Hepatocyte (in vitro differentiated cells): ENCODE results near the gene RPTOR. TPM values are rescaled to one million over a fixed set of nuclear protein-coding genes. Genes with fewer than 3 reads are reported as not detected.

Experiments
- DNase-seq: peaks from one replicate; pipeline ENCODE4 v3.0.0-alpha.2; 2016; ENCODE audit warnings: low spot score
- H2AFZ ChIP-seq: fragments of 200-600 bp; sonication (generic); 2 replicates; pipeline ENCODE4 v1.6.0; 2016; ENCODE audit warnings: antibody characterized with exemption, mild to moderate bottlenecking
- H3K27ac ChIP-seq: fragments of 200-600 bp; sonication (generic); 2 replicates; pipeline ENCODE4 v1.5.1; 2016; ENCODE audit warnings: mild to moderate bottlenecking
- H3K27me3 ChIP-seq: fragments of 200-600 bp; sonication (generic); 2 replicates; pipeline ENCODE4 v1.6.1; 2016
- H3K36me3 ChIP-seq: fragments of 200-600 bp; sonication (generic); replicated peaks from 2 replicates; pipeline ENCODE4 v1.5.1; 2016; ENCODE audit warnings: low read depth; ENCODE audit not compliant: insufficient read depth
- H3K4me1 ChIP-seq: fragments of 200-600 bp; sonication (generic); 2 replicates; pipeline ENCODE4 v1.5.1; 2016; ENCODE audit warnings: mild to moderate bottlenecking, moderate library complexity; ENCODE audit not compliant: insufficient read depth
- H3K4me2 ChIP-seq: fragments of 200-600 bp; sonication (generic); 2 replicates; pipeline ENCODE4 v1.6.0; 2016
- H3K4me3 ChIP-seq: fragments of 200-600 bp; sonication (generic); 2 replicates; pipeline ENCODE4 v1.5.1; 2016; ENCODE audit warnings: mild to moderate bottlenecking
- H3K79me2 ChIP-seq: fragments of 200-600 bp; sonication (generic); 2 replicates; pipeline ENCODE4 v1.6.0; 2017; ENCODE audit warnings: mild to moderate bottlenecking
- H3K9me2 ChIP-seq: fragments of 200-600 bp; sonication (generic); replicated peaks from 2 replicates; pipeline ENCODE4 v1.6.0; 2017; ENCODE audit warnings: mild to moderate bottlenecking; ENCODE audit not compliant: insufficient read depth
- H3K9me3 ChIP-seq: fragments of 200-600 bp; sonication (generic); 2 replicates; pipeline ENCODE4 v1.5.1; 2016; ENCODE audit warnings: low read depth, mild to moderate bottlenecking
- H4K20me1 ChIP-seq: fragments of 200-600 bp; sonication (generic); 2 replicates; pipeline ENCODE4 v1.6.0; 2016; ENCODE audit warnings: mild to moderate bottlenecking; ENCODE audit not compliant: insufficient read depth, poor library complexity, severe bottlenecking
- CTCF ChIP-seq: fragments of 200-600 bp; sonication (generic); IDR thresholded peaks from 2 replicates; pipeline ENCODE4 v1.5.1; 2016; ENCODE audit warnings: antibody characterized with exemption, mild to moderate bottlenecking; ENCODE audit not compliant: poor library complexity
- EZH2 ChIP-seq: fragments of 200-600 bp; sonication (generic); IDR thresholded peaks from 2 replicates; pipeline ENCODE4 v1.6.1; 2016; ENCODE audit warnings: antibody characterized with exemption, mild to moderate bottlenecking, borderline replicate concordance
- EZH2phosphoT487 ChIP-seq: fragments of 200-600 bp; sonication (generic); IDR thresholded peaks from one replicate; pipeline ENCODE4 v1.6.1; 2018; ENCODE audit warnings: antibody characterized with exemption, mild to moderate bottlenecking, low read depth, moderate library complexity; ENCODE audit not compliant: unreplicated experiment, severe bottlenecking
- WGBS: methylation state at CpG from one replicate; pipeline ENCODE4 v1.1.6; 2016; ENCODE audit warnings: low lambda C conversion rate; ENCODE audit errors: missing lambda C conversion rate; 5-methylcytosine and 5-hydroxymethylcytosine counted together
- polyA plus RNA-seq: library from polyadenylated mRNA; unstranded; fragments of >200 nt; fragmentation: Nextera tagmentation; extraction: Ambion mirVana; gene quantifications from 2 replicates; pipeline ENCODE4 v1.2.1, GENCODE V29; 2016
- total RNA-seq: library from RNA; depleted of rRNA; stranded (reverse); fragments of >200 nt; gene quantifications from 2 replicates; pipeline ENCODE4 v1.2.3, GENCODE V29; 2014

The RPTOR gene
- total and polyA plus RNA-seq, 2 experiments from 2014 or later, result 14.1 to 20.6 TPM

- Histone ChIP-seq H3K4me2 (no peak overlapping the region), H3K9me3 (no peaks in the 10 kb centered on the region), H3K79me2 (no peaks in the 10 kb centered on the region), H3K4me3 (no peak overlapping the region), H3K27ac (no peak overlapping the region), H3K36me3 (no peaks in the 10 kb centered on the region), H3K9me2 (no peaks in the 10 kb centered on the region), H4K20me1 (no peaks in the 10 kb centered on the region), H3K27me3 (no peaks in the 10 kb centered on the region), H2AFZ (no peak overlapping the region), H3K4me1 (no peaks in the 10 kb centered on the region)
- TF ChIP-seq EZH2 (no peak), CTCF (no peak), EZH2phosphoT487 (no peak)
- 92% methylated on average over 25 of the region's 25 CpGs for WGBS
- DNase-seq, result no peak
These were observed 299.9 kb downstream of the RPTOR start for GRCh38 chr17:80844418-80844990.

GRCh38 chr17:80845069-80845862 lies 300.6 kb downstream of the RPTOR start:
- Histone ChIP-seq H3K36me3 (no peaks in the 10 kb centered on the region), H3K79me2 (no peaks in the 10 kb centered on the region), H3K4me1 (no peaks in the 10 kb centered on the region), H4K20me1 (no peaks in the 10 kb centered on the region), H3K9me2 (no peaks in the 10 kb centered on the region), H2AFZ (no peak overlapping the region), H3K27ac (no peak overlapping the region), H3K27me3 (no peaks in the 10 kb centered on the region), H3K9me3 (no peaks in the 10 kb centered on the region), H3K4me2 (no peak overlapping the region), H3K4me3 (no peak overlapping the region)
- no peak for DNase-seq
- no peak for TF ChIP-seq EZH2
- TF ChIP-seq EZH2phosphoT487, result no peak
- no peak for TF ChIP-seq CTCF
- WGBS, result 91% methylated on average over 24 of the region's 31 CpGs

- 92% methylated on average over 27 of the region's 36 CpGs for WGBS
- Histone ChIP-seq H3K27me3 (no peaks in the 10 kb centered on the region), H3K27ac (no peak overlapping the region), H3K9me2 (no peaks in the 10 kb centered on the region), H3K79me2 (no peaks in the 10 kb centered on the region), H3K36me3 (no peaks in the 10 kb centered on the region), H3K9me3 (no peaks in the 10 kb centered on the region), H2AFZ (no peak overlapping the region), H3K4me2 (no peak overlapping the region), H3K4me1 (no peaks in the 10 kb centered on the region), H3K4me3 (no peak overlapping the region), H4K20me1 (no peaks in the 10 kb centered on the region)
- no peak for DNase-seq
- TF ChIP-seq EZH2phosphoT487 (no peak), CTCF (no peak), EZH2 (no peak)
These were observed 301.4 kb downstream of the RPTOR start for GRCh38 chr17:80845863-80846671.
